Measurements from ENCODE around the gene RASGRP2.

The RASGRP2 gene

GRCh38 chr11:64743591-64744543, at the start of gene RASGRP2:
Gene RASGRP2, minus strand, starts transcription at chr11:64744142. Its CDS starts 1,276 bp downstream, at chr11:64742866.
- TF ChIP-seq ZFP3 (CRISPR knock-in tag; IDR thresholded peaks at IDR 0.05) (no peak), TOX (CRISPR knock-in tag; IDR thresholded peaks at IDR 0.05; ENCODE audit: borderline replicate concordance) (no peak), RARB (CRISPR knock-in tag; IDR thresholded peaks at IDR 0.05) (no peak), ESRRG (CRISPR knock-in tag; IDR thresholded peaks at IDR 0.05) (no peak), ZNF8 (CRISPR knock-in tag; IDR thresholded peaks at IDR 0.05) (no peak), ZFP30 (CRISPR knock-in tag; IDR thresholded peaks at IDR 0.05) (no peak), ARNTL (CRISPR knock-in tag; IDR thresholded peaks at IDR 0.05; ENCODE audit: borderline replicate concordance, low read depth) (no peak), ZC3H10 (CRISPR knock-in tag; IDR thresholded peaks at IDR 0.05) (no peak), CSDC2 (CRISPR knock-in tag; IDR thresholded peaks at IDR 0.05) (no peak), ISL1 (CRISPR knock-in tag; IDR thresholded peaks at IDR 0.05) (no peak), GLIS3 (CRISPR knock-in tag; IDR thresholded peaks at IDR 0.05) (no peak)
- TF ChIP-seq, protein P1, sequence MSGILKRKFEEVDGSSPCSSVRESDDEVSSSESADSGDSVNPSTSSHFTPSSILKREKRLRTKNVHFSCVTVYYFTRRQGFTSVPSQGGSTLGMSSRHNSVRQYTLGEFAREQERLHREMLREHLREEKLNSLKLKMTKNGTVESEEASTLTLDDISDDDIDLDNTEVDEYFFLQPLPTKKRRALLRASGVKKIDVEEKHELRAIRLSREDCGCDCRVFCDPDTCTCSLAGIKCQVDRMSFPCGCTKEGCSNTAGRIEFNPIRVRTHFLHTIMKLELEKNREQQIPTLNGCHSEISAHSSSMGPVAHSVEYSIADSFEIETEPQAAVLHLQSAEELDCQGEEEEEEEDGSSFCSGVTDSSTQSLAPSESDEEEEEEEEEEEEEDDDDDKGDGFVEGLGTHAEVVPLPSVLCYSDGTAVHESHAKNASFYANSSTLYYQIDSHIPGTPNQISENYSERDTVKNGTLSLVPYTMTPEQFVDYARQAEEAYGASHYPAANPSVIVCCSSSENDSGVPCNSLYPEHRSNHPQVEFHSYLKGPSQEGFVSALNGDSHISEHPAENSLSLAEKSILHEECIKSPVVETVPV (CRISPR knock-in tag; IDR thresholded peaks at IDR 0.05), result no peak
- TF ChIP-seq, protein P2, sequence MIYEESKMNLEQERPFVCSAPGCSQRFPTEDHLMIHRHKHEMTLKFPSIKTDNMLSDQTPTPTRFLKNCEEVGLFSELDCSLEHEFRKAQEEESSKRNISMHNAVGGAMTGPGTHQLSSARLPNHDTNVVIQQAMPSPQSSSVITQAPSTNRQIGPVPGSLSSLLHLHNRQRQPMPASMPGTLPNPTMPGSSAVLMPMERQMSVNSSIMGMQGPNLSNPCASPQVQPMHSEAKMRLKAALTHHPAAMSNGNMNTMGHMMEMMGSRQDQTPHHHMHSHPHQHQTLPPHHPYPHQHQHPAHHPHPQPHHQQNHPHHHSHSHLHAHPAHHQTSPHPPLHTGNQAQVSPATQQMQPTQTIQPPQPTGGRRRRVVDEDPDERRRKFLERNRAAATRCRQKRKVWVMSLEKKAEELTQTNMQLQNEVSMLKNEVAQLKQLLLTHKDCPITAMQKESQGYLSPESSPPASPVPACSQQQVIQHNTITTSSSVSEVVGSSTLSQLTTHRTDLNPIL (CRISPR knock-in tag; IDR thresholded peaks at IDR 0.05; ENCODE audit: low read depth), result no peak
- TF ChIP-seq, protein P3, sequence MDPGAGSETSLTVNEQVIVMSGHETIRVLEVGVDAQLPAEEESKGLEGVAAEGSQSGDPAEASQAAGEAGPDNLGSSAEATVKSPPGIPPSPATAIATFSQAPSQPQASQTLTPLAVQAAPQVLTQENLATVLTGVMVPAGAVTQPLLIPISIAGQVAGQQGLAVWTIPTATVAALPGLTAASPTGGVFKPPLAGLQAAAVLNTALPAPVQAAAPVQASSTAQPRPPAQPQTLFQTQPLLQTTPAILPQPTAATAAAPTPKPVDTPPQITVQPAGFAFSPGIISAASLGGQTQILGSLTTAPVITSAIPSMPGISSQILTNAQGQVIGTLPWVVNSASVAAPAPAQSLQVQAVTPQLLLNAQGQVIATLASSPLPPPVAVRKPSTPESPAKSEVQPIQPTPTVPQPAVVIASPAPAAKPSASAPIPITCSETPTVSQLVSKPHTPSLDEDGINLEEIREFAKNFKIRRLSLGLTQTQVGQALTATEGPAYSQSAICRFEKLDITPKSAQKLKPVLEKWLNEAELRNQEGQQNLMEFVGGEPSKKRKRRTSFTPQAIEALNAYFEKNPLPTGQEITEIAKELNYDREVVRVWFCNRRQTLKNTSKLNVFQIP (CRISPR knock-in tag; IDR thresholded peaks at IDR 0.05; ENCODE audit: borderline replicate concordance, low read depth), result no peak
- TF ChIP-seq, protein P4, sequence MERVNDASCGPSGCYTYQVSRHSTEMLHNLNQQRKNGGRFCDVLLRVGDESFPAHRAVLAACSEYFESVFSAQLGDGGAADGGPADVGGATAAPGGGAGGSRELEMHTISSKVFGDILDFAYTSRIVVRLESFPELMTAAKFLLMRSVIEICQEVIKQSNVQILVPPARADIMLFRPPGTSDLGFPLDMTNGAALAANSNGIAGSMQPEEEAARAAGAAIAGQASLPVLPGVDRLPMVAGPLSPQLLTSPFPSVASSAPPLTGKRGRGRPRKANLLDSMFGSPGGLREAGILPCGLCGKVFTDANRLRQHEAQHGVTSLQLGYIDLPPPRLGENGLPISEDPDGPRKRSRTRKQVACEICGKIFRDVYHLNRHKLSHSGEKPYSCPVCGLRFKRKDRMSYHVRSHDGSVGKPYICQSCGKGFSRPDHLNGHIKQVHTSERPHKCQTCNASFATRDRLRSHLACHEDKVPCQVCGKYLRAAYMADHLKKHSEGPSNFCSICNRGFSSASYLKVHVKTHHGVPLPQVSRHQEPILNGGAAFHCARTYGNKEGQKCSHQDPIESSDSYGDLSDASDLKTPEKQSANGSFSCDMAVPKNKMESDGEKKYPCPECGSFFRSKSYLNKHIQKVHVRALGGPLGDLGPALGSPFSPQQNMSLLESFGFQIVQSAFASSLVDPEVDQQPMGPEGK (CRISPR knock-in tag; IDR thresholded peaks at IDR 0.05; ENCODE audit: borderline replicate concordance), result no peak
- peak; percentile 52 for ATAC-seq

DNA sequence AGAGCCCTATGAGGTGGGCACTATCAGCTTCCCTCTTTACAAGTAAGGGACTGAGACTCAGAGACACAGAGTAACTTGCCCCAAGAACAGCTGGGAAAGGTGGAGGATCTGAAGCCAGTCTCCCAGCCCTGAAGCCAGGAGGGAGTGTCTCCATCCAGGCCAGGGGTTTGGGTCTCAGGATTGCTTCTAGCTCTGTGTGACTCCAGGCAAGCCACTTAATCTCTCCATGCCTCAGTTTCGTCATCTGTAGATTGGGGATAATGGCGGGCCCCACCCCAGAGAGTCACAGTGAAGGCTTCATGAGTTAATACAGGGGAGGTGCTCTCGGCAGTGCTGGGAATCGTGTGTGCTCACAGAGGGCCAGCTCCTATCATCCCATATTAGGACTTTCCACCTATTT, 48.5 kb upstream of the RASGRP2 start:
- no peak for ATAC-seq
- TF ChIP-seq PPARA (CRISPR knock-in tag; IDR thresholded peaks at IDR 0.05; ENCODE audit: borderline replicate concordance) (no peak), ZNF565 (CRISPR knock-in tag; conservative IDR thresholded peaks at IDR 0.05; ENCODE audit: low read depth) (no peak), TSHZ2 (CRISPR knock-in tag; IDR thresholded peaks at IDR 0.05) (no peak), CSDC2 (CRISPR knock-in tag; IDR thresholded peaks at IDR 0.05) (no peak), ZNF70 (CRISPR knock-in tag; IDR thresholded peaks at IDR 0.05) (no peak), ESRRG (CRISPR knock-in tag; IDR thresholded peaks at IDR 0.05) (no peak), SNAI2 (CRISPR knock-in tag; IDR thresholded peaks at IDR 0.05) (no peak), ARNTL (CRISPR knock-in tag; IDR thresholded peaks at IDR 0.05; ENCODE audit: borderline replicate concordance, low read depth) (no peak), ZC3H10 (CRISPR knock-in tag; IDR thresholded peaks at IDR 0.05) (no peak), RARB (CRISPR knock-in tag; IDR thresholded peaks at IDR 0.05) (no peak), GLIS3 (CRISPR knock-in tag; IDR thresholded peaks at IDR 0.05) (no peak), ZNF8 (CRISPR knock-in tag; IDR thresholded peaks at IDR 0.05) (no peak)
- TF ChIP-seq, protein P4 (CRISPR knock-in tag; IDR thresholded peaks at IDR 0.05; ENCODE audit: borderline replicate concordance), result no peak
- TF ChIP-seq, protein P1 (CRISPR knock-in tag; IDR thresholded peaks at IDR 0.05), result no peak
- TF ChIP-seq, protein P2 (CRISPR knock-in tag; IDR thresholded peaks at IDR 0.05; ENCODE audit: low read depth), result no peak
- TF ChIP-seq, protein P3 (CRISPR knock-in tag; IDR thresholded peaks at IDR 0.05; ENCODE audit: borderline replicate concordance, low read depth), result no peak

Data from SK-N-SH treated with all-trans-retinoic acid at 6 μM for 48 hours (cell line).